Upper lobe of right lung (tissue), 1 donor: ENCODE data around the gene TCIRG1. TPM values are rescaled to one million over a fixed set of nuclear protein-coding genes. Genes with fewer than 3 reads are reported as not detected.
A peak's percentile ranks its signal among the peaks of the same experiment; 100 is the strongest.
"Not testable (repeated sequence)": the region's sequence is repeated elsewhere in the genome, so short reads cannot be mapped to it uniquely, and the experiment has no call there.

ENCODE experiments used
- ATAC-seq: fragments of 200-7000 bp; cut with Tn5 transposase; one replicate; pipeline ENCODE4 v1.9.1; 2020; ENCODE audit warnings: mild to moderate bottlenecking, moderate library complexity
- DNase-seq: peaks from one replicate; pipeline ENCODE4 v3.0.0-alpha.2; 2020
- H3K27ac ChIP-seq: fragments of 200-600 bp; one replicate; pipeline ENCODE4 v1.8.0; 2022
- H3K27me3 ChIP-seq: fragments of 200-600 bp; one replicate; pipeline ENCODE4 v1.8.0; 2022; ENCODE audit warnings: mild to moderate bottlenecking
- H3K36me3 ChIP-seq: fragments of 200-600 bp; one replicate; pipeline ENCODE4 v1.8.0; 2022
- H3K4me1 ChIP-seq: fragments of 200-600 bp; one replicate; pipeline ENCODE4 v1.8.0; 2022
- H3K4me3 ChIP-seq: fragments of 200-600 bp; one replicate; pipeline ENCODE4 v1.8.0; 2022; ENCODE audit warnings: mild to moderate bottlenecking
- H3K9me3 ChIP-seq: fragments of 200-600 bp; one replicate; pipeline ENCODE4 v1.8.0; 2022
- CTCF ChIP-seq: fragments of 200-600 bp; IDR thresholded peaks from one replicate; pipeline ENCODE4 v1.8.0; 2022; ENCODE audit warnings: antibody characterized with exemption
- intact Hi-C: fragments of 100-400 bp; cut with DNase I; formaldehyde crosslinking; loops from one replicate; pipeline ENCODE4 v1.11.0; 2022
- total RNA-seq: library from RNA; stranded (reverse); fragmentation: NEBNext Ultra II Directional; extraction: Animal tissue kit (Norgen Biotek cat#: 25700); gene quantifications from one replicate; pipeline ENCODE4 v1.2.1, GENCODE V29; 2021
- donor health status: DM: no; HTN: yes; CAD: no; lungs with severe emphysema.

The TCIRG1 gene
- total RNA-seq, 1 donor from 2014 or later, result 216 TPM

- peaks cover 3% of the 10 kb centered on the region for H3K36me3 ChIP-seq
- intact Hi-C loops, result no loop called here
- no peak overlapping the region for H3K27ac ChIP-seq
- peak; percentile 14 for ATAC-seq
- no peak overlapping the region for H3K4me3 ChIP-seq
- no peak for TF ChIP-seq CTCF
- peaks cover 15% of the 10 kb centered on the region for H3K4me1 ChIP-seq
- no peaks in the 10 kb centered on the region for H3K27me3 ChIP-seq
- DNase-seq, result no peak
- no peaks in the 10 kb centered on the region for H3K9me3 ChIP-seq
These were observed 50.9 kb downstream of the TCIRG1 start for GRCh38 chr11:68089679-68090078.

GRCh38 chr11:68090287-68090686 is 51.5 kb downstream of the TCIRG1 start:
- DNase-seq (no peak), ATAC-seq (no peak)
- H3K9me3 ChIP-seq, result no peaks in the 10 kb centered on the region
- TF ChIP-seq CTCF, result no peak
- peaks cover 6% of the 10 kb centered on the region for H3K36me3 ChIP-seq
- H3K4me1 ChIP-seq, result peaks cover 15% of the 10 kb centered on the region
- no peak overlapping the region for H3K4me3 ChIP-seq
- no peaks in the 10 kb centered on the region for H3K27me3 ChIP-seq
- intact Hi-C loops, result no loop called here
- H3K27ac ChIP-seq, result no peak overlapping the region

GRCh38 chr11:68090706-68091105 is 51.9 kb downstream of the TCIRG1 start:
- Histone ChIP-seq H3K27me3 (no peaks in the 10 kb centered on the region), H3K4me1 (peaks cover 15% of the 10 kb centered on the region), H3K9me3 (no peaks in the 10 kb centered on the region), H3K36me3 (peaks cover 6% of the 10 kb centered on the region), H3K27ac (no peak overlapping the region), H3K4me3 (no peak overlapping the region)
- intact Hi-C loops, result no loop called here
- ATAC-seq (peak; percentile 89), DNase-seq (no peak)
- TF ChIP-seq CTCF, result no peak

GRCh38 chr11:68092411-68092810 is 53.6 kb downstream of the TCIRG1 start:
- H3K36me3 ChIP-seq, result peaks cover 12% of the 10 kb centered on the region
- no peaks in the 10 kb centered on the region for H3K9me3 ChIP-seq
- DNase-seq (no peak), ATAC-seq (no peak)
- peaks cover 15% of the 10 kb centered on the region for H3K4me1 ChIP-seq
- H3K27ac ChIP-seq, result no peak overlapping the region
- no peaks in the 10 kb centered on the region for H3K27me3 ChIP-seq
- intact Hi-C loops, result no loop called here
- no peak for TF ChIP-seq CTCF
- H3K4me3 ChIP-seq, result no peak overlapping the region

- H3K27ac ChIP-seq, DNase-seq, intact Hi-C loops, H3K27me3 ChIP-seq, ATAC-seq, H3K9me3 ChIP-seq, H3K4me3 ChIP-seq: not testable (repeated sequence)
- H3K4me1 ChIP-seq, result peaks cover 15% of the 10 kb centered on the region
- H3K36me3 ChIP-seq, result peaks cover 12% of the 10 kb centered on the region
These were observed 54.1 kb downstream of the TCIRG1 start for GRCh38 chr11:68092946-68093345.

GRCh38 chr11:68093565-68093964 is 54.7 kb downstream of the TCIRG1 start:
- no peak for TF ChIP-seq CTCF

More at GRCh38 chr11:68093565-68093964, 54.7 kb downstream of the TCIRG1 start:
- peaks cover 12% of the 10 kb centered on the region for H3K36me3 ChIP-seq
- H3K4me1 ChIP-seq, result peaks cover 15% of the 10 kb centered on the region
- intact Hi-C loops, result no loop called here
- H3K27me3 ChIP-seq, result no peaks in the 10 kb centered on the region
- DNase-seq (no peak), ATAC-seq (no peak)
- no peaks in the 10 kb centered on the region for H3K9me3 ChIP-seq
- H3K4me3 ChIP-seq, result no peak overlapping the region
- H3K27ac ChIP-seq, result no peak overlapping the region
